ENCODE measurements around the gene R3HDM2. TPM values are rescaled to one million over a fixed set of nuclear protein-coding genes. Genes with fewer than 3 reads are reported as not detected.

R3HDM2 gene
- total RNA-seq, 1 donor from 2014 or later, result 21.7 TPM

DNA sequence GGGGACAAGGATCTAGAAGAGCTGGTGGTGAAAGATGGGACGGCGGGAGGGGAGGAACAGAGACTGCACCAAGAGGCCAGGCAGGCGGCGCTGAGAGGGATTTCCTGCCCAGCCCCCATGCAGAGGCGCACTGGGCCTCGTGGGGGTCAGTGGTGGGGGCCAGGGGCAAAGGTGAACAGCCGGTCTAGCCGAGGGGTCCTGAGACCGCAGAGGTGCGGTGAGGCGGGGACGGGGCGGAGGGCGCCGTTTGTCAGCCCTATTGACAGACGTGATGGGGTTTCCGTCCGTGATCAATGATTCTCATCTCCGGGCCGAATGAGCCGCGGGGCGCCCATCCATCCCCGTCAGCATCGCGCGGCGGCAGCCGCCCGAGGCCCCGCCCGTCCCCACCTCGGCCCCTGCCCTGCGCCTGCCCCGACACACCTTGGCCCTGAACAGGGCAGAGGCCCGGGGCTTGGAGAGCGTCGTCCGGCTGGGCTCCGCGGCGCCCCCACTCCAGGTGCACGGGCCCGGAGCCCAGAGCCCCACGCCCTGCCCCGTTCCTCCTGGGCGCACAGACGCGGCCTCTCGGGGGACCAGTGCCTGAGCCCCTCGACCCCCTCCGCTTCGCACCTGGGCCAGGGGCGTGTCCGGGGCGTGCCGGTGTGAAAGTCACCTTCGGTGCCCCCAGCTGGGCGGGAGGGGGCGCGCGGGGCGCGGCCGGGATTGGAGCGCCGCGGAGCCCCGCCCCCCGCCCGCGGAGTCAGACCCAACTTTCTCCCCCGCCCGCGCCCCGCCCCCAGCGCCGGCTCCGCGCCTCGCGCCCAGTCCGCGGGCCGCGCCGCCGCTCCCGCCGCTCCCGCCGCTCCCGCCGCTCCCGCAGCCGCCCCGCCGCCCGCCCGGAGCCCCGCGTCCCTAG is 214.6 kb downstream of the R3HDM2 start, which contains the start of gene NXPH4:
Gene NXPH4, plus strand, starts transcription at position 781 of the 898 bp plus-strand sequence. CDS start 176 bp downstream, outside the sequence.
- no peak for DNase-seq

DNA sequence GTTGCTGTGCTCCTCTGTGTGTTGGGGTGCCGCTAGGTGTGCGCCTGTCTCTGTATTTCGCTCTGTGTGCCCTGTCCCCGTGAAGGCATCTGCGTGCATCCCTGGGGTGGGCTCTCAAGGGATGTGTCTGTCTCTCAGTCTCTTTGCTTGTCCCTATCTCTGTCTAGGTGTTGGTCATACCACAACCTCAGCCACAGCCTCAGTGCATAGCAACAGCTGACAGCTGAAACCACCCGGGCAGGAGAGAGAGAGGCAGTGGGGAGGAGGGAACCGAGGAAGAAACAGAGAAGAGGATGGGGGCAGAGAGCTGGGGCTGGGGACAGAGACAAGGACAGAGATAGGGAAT is 215.2 kb downstream of the R3HDM2 start:
- DNase-seq, result no peak

DNA sequence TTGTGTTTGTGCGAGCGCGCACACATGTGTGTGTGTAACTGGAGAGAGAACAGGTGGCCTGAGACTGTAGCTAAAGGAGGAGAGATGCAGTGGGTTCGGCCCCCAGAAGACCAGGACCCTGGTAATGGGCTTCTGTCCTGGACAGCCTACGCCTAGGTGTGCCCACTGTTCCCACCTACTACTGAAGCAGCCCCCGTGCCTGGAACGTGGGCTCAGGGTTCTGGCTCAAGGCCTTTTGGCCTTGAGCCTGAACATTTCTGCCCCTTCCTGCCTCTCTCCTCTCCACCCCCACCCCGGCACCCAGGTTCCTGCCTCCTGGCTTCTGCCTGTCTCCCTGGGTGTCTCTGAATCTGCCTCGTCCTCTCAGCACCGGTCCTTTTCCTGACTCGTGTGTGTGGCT is 215.8 kb downstream of the R3HDM2 start:
- no peak for DNase-seq

DNA sequence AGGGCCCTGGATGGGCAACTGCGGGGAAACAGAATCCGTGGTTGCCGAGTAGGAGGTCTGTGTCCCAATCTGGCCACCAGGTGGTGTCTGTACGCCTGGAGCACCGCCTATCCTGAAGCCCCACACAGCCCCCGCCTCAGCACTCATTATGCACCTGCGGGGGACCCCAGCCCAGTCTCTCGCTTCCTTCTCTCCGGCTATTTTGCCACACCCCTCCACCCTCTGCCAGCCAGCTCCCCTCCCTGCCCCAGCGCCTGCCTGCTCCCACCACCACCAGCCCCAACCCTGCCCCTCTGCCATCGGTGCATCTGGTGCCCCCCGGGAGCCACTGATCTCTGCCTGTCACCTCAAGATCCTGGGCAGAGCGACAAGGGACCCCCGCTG is 216.5 kb downstream of the R3HDM2 start:
- DNase-seq, result no peak

DNA sequence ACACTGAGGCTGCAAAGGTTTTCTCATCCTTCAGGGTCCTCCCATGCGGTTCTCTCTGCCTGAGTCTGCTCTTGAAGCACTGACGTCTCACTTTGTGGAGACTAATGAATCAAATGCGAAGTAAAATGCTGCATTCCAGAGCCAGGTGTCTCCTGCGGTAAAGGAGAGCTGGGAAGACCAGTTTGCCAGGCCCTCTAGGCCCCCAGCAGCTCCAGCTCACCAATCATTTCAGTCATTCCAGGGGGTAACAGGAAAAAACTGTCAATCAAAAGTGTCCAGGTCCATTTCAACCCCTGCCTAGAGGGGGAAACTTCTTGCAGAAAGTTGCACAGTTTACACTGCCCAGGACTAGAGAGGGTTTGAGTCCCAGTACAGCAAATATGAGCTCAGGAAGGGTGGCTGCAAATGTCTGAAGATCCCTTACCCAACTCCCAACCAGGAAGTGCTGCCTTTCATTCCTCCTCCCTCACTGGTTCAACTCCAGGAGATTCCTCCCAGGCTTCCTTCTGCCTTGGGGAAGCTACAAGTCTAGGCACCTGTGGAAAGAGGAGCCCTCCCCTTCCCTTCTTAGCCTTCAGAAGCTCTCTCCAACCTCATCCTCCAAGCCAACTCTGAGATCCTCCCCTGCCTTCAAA is 217.0 kb downstream of the R3HDM2 start:
- DNase-seq, result no peak

DNA sequence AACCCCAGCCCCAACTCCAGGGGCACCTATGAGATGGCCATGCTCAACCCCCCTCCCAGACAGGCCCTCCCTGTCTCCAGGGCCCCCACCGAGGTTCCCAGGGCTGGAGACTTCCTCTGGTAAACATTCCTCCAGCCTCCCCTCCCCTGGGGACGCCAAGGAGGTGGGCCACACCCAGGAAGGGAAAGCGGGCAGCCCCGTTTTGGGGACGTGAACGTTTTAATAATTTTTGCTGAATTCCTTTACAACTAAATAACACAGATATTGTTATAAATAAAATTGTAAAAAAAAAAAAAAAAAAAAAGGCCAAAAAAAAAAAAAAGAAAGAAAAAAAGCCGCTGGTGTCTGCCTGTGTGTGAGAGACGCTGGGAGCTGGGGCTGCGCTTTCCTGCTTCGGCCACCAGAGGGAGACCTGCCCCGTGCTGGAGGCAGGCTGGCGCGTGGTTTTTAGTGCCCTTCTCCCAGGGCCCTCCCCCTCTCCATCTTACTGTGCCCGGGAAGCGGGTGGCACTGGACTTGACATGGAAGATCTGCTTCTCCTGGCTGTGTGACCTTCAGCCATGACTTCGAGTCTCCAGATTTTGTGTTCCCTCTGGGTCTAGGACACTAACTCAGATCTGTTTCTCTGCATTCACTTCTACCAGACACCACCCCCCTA is 217.7 kb downstream of the R3HDM2 start:
- peak; percentile 83 for DNase-seq

DNA sequence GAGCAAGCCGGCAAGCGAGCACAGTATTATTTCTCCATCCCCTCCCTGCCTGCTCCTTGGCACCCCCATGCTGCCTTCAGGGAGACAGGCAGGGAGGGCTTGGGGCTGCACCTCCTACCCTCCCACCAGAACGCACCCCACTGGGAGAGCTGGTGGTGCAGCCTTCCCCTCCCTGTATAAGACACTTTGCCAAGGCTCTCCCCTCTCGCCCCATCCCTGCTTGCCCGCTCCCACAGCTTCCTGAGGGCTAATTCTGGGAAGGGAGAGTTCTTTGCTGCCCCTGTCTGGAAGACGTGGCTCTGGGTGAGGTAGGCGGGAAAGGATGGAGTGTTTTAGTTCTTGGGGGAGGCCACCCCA is 218.2 kb downstream of the R3HDM2 start:
- DNase-seq, result no peak

DNA sequence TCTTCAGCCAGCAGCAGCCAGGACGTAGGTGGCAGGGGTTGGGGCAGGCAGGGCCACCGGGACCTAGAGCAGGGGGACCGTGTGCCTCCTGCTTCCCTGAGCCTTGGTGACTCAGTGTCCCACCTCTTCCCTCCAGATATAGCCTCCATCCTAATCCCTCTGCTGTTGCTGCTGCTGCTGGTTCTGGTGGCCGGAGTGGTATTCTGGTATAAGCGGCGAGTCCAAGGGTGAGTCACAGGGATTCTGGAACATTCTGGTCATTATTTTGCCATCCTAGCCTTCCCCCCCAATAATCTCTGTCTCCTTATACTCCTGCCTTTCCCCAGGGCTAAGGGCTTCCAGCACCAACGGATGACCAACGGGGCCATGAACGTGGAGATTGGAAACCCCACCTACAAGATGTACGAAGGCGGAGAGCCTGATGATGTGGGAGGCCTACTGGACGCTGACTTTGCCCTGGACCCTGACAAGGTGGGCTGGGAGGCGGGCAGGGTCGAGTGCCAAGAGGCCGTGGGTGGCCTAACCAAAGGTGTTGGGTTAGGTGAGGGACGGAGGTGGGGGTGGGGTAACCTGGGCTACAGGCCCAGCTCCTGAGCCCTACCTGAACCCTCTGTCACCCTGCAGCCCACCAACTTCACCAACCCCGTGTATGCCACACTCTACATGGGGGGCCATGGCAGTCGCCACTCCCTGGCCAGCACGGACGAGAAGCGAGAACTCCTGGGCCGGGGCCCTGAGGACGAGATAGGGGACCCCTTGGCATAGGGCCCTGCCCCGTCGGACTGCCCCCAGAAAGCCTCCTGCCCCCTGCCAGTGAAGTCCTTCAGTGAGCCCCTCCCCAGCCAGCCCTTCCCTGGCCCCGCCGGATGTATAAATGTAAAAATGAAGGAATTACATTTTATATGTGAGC is 218.8 kb downstream of the R3HDM2 start:
- no peak for DNase-seq

DNA sequence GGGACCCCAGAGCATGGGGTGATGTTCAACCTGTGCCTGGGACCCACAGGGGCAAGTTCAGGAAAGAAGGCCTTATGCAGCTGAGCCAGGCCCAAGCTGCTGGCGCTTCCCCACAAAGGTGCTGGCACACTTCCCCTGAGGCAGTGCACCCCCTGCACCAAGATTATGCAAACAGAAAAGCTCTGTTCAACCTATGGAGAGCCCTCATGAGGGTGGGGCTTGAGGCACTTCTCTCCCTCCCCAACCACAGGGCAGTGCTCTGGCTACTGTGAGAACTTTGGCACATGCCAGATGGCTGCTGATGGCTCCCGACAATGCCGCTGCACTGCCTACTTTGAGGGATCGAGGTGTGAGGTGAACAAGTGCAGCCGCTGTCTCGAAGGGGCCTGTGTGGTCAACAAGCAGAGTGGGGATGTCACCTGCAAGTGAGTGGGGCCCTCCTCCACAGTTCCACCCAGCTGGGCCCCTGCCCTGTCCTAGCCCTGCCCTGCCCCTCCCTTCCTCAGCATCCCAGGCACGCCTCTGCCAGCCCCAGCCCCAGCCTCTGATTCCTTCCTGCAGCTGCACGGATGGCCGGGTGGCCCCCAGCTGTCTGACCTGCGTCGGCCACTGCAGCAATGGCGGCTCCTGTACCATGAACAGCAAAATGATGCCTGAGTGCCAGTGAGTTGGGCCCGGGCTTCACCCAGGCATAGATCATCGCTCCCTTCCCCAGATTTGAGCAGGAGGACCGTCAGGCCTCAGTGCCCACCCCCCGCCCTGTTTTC is 219.7 kb downstream of the R3HDM2 start:
- DNase-seq, result no peak

DNA sequence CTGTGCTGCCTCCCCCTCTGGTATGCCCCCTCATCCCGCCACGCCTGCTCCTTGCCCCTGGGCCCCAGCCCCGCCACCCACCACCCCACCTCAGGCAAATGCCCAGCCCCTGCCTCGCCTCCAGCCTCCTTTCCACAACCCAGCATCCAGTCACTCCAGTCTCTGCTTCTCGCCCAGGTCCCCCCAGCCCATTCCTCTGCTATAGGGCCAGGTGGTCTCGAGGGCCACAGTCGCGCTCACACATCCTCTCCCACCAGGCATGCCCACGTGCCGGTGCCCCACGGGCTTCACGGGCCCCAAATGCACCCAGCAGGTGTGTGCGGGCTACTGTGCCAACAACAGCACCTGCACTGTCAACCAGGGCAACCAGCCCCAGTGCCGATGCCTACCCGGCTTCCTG is 220.4 kb downstream of the R3HDM2 start:
- no peak for DNase-seq

DNA sequence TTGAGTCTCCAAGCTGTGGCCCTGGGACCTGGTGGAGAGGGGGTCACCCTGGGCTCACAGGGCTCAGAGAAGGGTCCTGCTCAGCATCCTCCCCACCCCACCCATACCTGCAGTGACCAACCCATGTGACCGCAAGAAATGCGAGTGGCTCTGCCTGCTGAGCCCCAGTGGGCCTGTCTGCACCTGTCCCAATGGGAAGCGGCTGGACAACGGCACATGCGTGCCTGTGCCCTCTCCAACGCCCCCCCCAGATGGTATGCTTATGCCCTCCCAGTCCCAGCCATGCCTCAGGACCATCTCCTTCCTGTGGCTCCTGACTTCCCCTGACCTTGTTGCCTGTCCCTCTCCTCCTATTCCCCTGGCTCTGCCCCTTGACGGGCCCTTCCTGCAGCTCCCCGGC is 220.9 kb downstream of the R3HDM2 start:
- DNase-seq, result no peak

DNA sequence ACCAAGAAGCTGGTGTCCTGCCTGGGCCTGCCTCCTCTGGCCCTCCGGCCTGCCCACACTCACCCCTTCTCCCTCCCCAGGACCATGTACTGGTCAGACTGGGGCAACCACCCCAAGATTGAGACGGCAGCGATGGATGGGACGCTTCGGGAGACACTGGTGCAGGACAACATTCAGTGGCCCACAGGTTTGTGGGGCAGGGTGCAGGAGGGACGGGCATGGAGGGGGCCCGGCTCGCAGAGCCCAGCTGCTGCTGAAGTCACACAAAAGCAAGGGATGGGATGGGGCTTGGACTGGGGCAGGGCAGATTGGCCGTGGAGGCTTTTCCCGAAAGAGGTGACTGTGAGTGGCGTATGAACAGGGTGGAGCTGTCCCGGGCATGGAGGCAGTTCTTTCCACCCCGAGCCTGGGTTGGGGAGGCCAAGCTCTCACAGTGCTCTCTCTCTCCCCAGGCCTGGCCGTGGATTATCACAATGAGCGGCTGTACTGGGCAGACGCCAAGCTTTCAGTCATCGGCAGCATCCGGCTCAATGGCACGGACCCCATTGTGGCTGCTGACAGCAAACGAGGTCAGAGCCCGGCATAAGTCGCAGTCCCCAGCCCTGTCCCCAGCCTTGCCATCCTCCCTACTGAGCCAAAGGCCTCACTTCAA is 222.1 kb downstream of the R3HDM2 start:
- DNase-seq, result peak; percentile 45

DNA sequence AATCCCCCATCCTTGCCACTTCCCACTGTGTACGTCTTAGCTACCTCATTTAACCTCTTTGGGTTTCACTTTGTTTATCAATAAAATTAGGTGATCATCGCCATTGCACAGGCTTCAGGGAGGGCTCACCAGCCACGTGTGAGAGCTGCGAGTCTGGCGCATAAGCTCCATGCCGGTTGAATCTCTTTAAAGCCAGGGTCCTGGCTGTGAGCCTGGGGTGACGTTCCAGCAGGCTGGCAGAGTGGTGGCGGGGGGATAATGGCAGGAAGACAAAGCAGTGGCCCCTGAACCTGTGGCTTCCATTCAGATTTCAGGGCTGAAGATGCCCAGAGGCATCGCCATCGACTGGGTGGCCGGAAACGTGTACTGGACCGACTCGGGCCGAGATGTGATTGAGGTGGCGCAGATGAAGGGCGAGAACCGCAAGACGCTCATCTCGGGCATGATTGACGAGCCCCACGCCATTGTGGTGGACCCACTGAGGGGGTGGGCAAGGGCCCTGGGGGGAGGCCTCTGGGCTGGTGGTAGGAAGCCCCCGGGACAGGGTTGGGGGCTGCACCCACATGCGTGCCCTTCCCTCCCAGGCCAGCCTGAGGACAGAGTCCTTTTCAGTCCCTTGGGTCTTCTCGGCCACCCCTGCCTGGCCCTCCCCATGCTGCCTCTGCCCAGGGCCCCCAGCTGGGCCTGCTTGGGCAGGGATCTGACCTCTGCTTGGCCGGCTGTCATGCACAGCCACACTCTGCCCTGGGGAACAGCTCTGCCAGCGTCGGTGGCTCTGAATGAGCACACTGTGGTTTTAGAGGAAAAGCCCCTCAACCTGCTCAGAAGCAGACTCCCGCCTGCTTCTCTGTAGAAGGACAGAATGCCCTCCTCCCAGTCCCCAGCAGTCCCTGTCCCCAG is 222.9 kb downstream of the R3HDM2 start:
- no peak for DNase-seq

DNA sequence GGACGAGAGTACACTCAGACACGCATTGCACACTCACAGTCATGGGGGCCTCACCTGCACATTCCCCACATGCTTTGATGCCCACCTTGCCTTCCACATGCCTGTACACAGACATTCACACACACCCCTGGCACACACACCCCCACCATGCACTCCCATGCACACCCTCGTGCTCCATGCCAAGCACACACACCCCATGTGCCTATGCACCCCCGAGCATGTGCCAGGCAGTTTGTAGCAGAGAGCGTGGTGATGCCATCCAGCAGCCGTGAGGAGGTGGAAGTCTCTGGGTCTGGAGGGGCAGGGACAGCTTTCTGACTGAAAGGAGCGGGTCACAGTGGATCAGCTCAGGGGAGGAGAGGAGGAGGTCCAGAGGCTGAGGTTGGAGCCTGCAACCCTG is 224.9 kb downstream of the R3HDM2 start:
- DNase-seq, result no peak

DNA sequence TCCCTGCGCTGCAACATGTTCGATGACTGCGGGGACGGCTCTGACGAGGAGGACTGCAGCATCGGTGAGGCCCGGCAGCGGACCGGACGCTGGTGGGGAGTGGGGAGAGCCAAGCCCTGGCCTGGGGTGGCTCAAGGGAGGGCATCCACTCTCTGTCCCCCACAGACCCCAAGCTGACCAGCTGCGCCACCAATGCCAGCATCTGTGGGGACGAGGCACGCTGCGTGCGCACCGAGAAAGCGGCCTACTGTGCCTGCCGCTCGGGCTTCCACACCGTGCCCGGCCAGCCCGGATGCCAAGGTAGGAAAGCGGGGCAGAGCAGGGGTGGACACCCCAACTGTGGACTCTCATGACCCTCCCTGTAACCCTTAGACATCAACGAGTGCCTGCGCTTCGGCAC is 225.7 kb downstream of the R3HDM2 start:
- no peak for DNase-seq

DNA sequence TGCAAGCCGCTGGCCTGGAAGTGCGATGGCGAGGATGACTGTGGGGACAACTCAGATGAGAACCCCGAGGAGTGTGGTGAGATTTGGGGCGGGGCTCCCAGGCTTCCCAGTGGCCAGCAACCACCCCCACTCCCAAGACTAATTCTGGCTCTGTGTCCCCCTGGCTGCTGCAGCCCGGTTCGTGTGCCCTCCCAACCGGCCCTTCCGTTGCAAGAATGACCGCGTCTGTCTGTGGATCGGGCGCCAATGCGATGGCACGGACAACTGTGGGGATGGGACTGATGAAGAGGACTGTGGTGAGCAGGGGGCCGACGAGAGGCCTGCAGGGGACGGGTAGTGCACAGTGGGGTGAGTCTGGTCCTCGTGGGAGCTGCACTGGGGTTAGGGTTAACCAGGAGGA is 226.4 kb downstream of the R3HDM2 start:
- no peak for DNase-seq

DNA sequence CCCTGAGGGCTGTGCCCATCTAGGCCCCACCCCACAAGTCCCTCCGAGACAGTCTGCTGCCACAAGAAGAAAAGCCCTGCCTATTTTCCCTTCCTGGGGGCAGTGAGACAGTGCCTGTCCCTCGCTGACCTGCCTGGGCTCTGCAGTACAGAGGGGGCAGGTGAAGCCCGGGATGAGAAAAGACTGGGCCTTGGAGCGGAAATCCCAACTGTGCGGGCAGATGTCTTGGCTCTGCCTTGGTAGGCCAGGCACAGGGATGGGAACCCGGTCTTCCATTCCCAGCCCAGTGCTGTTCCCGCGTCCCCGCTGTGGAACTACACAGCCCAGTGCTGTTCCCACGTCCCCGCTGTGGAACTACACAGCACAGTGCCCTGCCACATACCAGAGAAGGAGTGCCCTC is 227.1 kb downstream of the R3HDM2 start:
- no peak for DNase-seq
